Hepatocyte (in vitro differentiated cells): ENCODE measurements around the gene AGAP5.

ENCODE experiments used
- CTCF ChIP-seq: fragments of 200-600 bp; sonication (generic); IDR thresholded peaks from 2 replicates; pipeline ENCODE4 v1.5.1; 2016; ENCODE audit warnings: antibody characterized with exemption, mild to moderate bottlenecking; ENCODE audit not compliant: poor library complexity
- EZH2 ChIP-seq: fragments of 200-600 bp; sonication (generic); IDR thresholded peaks from 2 replicates; pipeline ENCODE4 v1.6.1; 2016; ENCODE audit warnings: antibody characterized with exemption, mild to moderate bottlenecking, borderline replicate concordance
- EZH2phosphoT487 ChIP-seq: fragments of 200-600 bp; sonication (generic); IDR thresholded peaks from one replicate; pipeline ENCODE4 v1.6.1; 2018; ENCODE audit warnings: antibody characterized with exemption, mild to moderate bottlenecking, low read depth, moderate library complexity; ENCODE audit not compliant: unreplicated experiment, severe bottlenecking

- no peak for TF ChIP-seq CTCF
- TF ChIP-seq EZH2, result no peak
- TF ChIP-seq EZH2phosphoT487, result no peak
Measured at GRCh38 chr10:73653195-73653594, 44.7 kb downstream of the AGAP5 start.
